ENCODE measurements around the gene LSM12. TPM values are rescaled to one million over a fixed set of nuclear protein-coding genes. Genes with fewer than 3 reads are reported as not detected.
A peak's percentile ranks its signal among the peaks of the same experiment; 100 is the strongest.
"Not testable (repeated sequence)": the region's sequence is repeated elsewhere in the genome, so short reads cannot be mapped to it uniquely, and the experiment has no call there.

LSM12 gene
- 93.5 and 116 TPM in 2 replicates for total RNA-seq (2014; rRNA removed; shearing (Covaris generic))

DNA sequence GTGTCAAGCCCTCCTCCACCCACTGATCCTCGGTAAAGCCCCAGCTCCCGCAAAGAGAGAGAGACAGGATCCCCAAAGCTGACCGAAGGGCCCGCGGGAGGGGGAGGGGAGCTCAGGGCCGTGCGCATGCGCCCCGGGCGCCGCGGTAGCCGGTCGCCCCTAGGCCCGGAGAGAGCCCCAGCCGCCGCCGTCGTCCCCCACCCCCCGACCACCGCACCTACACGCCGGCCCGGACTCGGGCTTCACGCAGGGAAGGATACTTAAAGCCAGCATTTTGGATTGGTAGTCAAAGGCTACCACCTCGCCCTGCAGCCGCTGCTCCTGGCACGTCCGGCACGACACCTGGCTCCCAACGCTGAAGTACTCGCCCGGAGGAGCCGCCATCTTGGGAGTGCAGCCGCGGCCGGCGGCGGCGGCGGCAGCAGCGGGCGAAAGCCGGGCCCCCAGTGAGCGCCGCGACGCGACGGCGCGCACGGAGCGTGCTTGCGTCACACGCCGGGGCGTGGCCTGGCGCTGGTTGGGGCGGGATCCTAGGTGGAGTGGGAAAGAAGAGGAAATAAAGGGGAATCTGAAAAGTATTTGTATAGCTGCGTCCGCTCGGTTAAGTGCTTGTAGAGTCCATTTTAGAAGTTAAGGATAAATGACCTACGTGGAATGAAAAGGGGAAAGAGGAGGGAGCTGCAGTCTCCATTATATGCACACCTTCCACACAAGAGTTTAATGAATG is at the start of gene LSM12:
TSS of gene LSM12 (minus strand) at position 468 of the 727 bp plus-strand sequence. CDS start at position 384, 84 bp downstream.
- peak; percentile 89 for DNase-seq (ENCODE audit: low spot score)
- in situ Hi-C loops (cut with HindIII; ENCODE audit: low sequenced_read_pairs): no loop called here

- in situ Hi-C loops (cut with HindIII; ENCODE audit: low sequenced_read_pairs): no loop called here
These were observed 49.3 kb upstream of the LSM12 start for GRCh38 chr17:44115585-44116415.

GRCh38 chr17:44113868-44114840 is 47.7 kb upstream of the LSM12 start:
- in situ Hi-C loops (cut with HindIII; ENCODE audit: low sequenced_read_pairs): no loop called here
- peak; percentile 72 for DNase-seq (ENCODE audit: low spot score)

More at GRCh38 chr17:44115585-44116415, 49.3 kb upstream of the LSM12 start:
- no peak for DNase-seq (ENCODE audit: low spot score)

DNA sequence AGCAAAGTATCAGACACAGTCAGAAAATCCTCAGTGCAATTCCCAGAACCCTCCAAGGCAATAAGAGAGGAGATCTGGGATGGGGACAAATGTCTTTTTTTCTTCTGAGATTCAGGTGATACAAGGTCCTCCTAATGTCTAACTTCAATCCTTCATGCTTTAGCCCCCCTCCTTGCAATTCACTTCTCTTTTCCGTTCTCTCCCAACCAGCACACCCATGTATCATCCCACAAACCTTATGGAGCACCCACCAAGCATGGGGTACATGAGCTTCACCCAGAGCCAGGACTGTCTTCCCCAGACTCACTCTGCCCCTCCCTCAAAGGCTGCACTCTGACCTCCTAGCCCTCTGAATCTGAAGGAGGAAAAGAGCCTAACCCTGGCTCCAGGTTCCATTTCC is 46.9 kb upstream of the LSM12 start:
- in situ Hi-C loops (cut with HindIII; ENCODE audit: low sequenced_read_pairs): no loop called here
- no peak for DNase-seq (ENCODE audit: low spot score)

DNA sequence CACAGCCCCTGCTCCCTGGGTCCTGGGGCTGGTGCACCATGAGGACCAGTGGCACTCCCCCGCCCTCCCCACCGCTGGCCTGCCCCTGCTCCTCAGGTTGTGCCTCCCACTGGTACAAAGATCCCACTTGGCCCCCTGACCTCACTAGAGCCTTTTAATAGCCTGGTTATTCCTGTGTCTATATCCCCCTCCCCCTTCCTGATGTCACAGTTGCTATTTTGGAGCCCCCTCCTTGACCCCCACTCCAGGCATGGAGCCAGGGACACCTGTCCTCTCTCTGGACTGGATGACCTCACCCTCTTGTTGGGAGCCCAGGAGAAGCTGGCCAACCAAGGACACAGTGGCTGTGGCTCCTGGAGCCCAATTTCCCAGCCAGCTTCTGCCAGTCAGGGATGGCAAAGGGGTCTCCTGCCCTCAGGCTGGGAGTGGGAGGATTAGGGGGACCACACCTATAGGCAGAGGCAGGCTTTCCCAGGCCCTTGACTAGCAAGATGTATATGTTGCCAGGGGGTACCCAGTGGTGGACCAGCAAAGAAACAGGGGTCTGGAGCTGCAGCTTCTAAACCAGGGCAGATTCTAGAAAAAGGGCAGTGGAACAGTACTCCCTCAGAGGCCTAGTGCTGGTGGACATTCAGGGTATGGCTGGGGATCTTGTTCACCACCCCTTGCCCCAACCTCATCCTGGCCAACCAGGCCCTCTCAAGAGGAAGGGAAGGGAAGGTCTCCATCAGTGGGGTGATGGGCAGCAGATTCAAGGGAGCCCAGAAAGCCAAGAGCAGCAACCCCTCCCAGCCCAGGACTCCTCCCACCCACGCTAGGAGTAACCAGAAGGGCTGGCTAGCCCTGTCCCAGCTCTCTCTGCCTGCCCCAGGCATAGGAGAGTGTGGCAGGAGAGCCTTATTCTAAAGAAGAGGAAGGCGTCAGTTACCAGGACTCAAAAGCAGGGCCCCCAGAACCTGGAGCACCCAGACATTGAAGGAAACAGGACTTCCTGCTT is 46.1 kb upstream of the LSM12 start:
- no peak for DNase-seq (ENCODE audit: low spot score)
- in situ Hi-C loops (cut with HindIII; ENCODE audit: low sequenced_read_pairs): no loop called here

- DNase-seq (ENCODE audit: low spot score): no peak
- in situ Hi-C loops (cut with HindIII; ENCODE audit: low sequenced_read_pairs): no loop called here
These were observed 45.3 kb upstream of the LSM12 start for GRCh38 chr17:44111777-44112176.

DNA sequence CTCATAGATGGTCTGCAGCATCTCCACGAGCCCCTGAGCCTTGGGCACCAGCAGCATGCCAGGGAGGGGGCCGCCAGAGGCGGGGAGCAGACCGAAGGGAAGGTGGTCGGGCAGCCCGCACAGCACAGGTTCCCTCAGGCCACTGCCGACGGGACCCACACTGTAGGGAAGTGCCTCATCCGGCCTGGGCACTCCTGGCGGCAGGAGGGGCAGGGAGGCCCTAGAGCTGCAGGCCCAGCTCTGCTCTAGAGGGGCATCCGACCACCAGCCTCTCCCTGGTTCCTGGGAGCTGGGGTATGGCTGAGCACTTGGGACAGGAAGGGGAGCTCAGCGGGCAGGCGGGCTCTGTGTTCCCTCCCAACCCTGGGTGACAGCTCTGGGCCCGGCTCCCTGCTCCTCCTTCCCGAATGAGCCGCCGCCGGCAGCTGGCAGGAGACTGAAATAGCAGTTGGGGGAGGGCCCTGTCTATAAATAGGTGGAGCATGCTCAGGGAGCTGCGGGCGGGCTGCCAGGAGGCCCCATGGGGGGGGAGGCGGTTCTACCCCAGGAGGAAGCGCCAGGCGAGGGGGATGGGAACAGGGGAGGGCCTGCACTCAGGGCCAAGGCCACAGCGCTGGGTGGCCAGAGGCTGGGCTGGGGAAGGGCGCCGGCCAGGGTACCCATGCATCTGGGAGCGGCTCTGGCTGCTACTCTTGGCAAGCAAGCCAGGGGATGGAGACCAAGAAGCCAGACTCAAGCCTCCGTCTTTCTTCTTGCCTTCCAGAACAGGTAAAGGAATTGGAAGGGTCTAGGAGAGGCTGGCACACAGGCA is 44.6 kb upstream of the LSM12 start:
- in situ Hi-C loops (cut with HindIII; ENCODE audit: low sequenced_read_pairs): no loop called here
- peak; percentile 87 for DNase-seq (ENCODE audit: low spot score)

GRCh38 chr17:44110011-44110686 is 43.7 kb upstream of the LSM12 start:
- no peak for DNase-seq (ENCODE audit: low spot score)
- in situ Hi-C loops (cut with HindIII; ENCODE audit: low sequenced_read_pairs): no loop called here

DNA sequence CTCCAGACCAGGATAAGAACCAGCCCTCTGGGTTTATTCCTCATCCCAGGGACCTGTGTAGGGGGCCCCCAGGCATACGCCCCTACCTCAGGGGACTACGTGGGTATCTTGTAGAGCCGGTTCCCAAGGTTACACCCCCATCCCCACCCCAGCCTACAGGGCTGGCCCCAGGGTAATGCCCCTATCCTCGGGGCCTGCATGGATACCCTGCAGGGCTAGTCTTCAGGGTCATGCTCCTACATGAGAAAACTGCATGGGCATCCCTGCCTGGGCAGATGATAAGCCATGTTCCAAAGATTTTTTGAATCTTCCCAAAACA is 42.8 kb upstream of the LSM12 start:
- no peak for DNase-seq (ENCODE audit: low spot score)
- in situ Hi-C loops (cut with HindIII; ENCODE audit: low sequenced_read_pairs): no loop called here

GRCh38 chr17:44108440-44109311 is 42.2 kb upstream of the LSM12 start:
- peak; percentile 46 for DNase-seq (ENCODE audit: low spot score)
- in situ Hi-C loops (cut with HindIII; ENCODE audit: low sequenced_read_pairs): no loop called here

DNA sequence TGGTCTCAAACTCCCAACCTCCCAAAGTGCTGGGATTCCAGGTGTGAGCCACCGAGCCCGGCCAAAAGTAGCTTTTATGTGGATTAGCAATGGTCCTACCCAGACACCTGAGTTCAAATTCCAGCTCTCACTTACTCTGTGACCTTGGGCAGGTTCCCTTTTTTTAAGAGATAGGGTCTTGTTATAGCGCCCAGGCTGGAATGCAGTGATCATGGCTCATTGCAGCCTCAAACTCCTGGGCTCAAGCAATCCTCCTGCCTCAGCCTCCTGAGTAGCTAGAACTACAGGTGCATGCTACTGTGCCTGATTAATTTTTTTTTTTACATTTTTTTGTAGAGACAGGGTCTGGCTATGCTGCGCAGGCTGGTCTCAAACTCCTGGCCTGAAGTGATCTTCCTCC is 40.3 kb upstream of the LSM12 start:
- no peak for DNase-seq (ENCODE audit: low spot score)
- in situ Hi-C loops (cut with HindIII; ENCODE audit: low sequenced_read_pairs): no loop called here

- in situ Hi-C loops (cut with HindIII; ENCODE audit: low sequenced_read_pairs): no loop called here
- no peak for DNase-seq (ENCODE audit: low spot score)
These were observed 39.5 kb upstream of the LSM12 start for GRCh38 chr17:44105941-44106340.

DNA sequence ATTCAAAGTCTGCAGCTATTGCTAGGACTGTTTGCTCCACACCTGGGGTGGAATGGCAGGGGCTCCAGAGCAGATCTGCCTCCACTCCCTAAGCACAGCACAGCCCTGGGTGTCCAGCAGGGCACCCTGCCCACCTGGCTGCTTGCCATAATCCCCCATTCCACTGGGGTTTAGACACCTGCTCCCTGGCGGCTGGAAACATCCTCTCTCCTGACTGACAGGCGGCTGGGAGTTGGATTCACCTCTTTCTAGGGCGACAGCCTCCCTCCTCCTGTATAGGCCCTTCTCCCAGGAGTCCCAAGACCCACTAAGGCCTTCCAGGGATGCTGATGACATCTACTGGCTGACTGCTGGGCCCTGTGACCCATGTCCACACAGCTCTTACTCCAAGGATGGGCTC is 39.0 kb upstream of the LSM12 start:
- in situ Hi-C loops (cut with HindIII; ENCODE audit: low sequenced_read_pairs): no loop called here
- DNase-seq (ENCODE audit: low spot score): no peak

GRCh38 chr17:44102849-44103622 is 36.6 kb upstream of the LSM12 start:
- in situ Hi-C loops (cut with HindIII; ENCODE audit: low sequenced_read_pairs): no loop called here
- DNase-seq (ENCODE audit: low spot score): no peak

- in situ Hi-C loops (cut with HindIII; ENCODE audit: low sequenced_read_pairs); DNase-seq (ENCODE audit: low spot score): not testable (repeated sequence)
These were observed 35.4 kb upstream of the LSM12 start for GRCh38 chr17:44101858-44102257.

Measured in G401 (cell line).